ENCODE data around the gene ELK1. TPM values are rescaled to one million over a fixed set of nuclear protein-coding genes. Genes with fewer than 3 reads are reported as not detected.

ELK1 gene
- polyA plus RNA-seq, 1 donor from 2014 or later = 21.2 TPM

- no peak overlapping the region for H3K9ac ChIP-seq (ENCODE audit: low read length)
- H3K4me3 ChIP-seq (ENCODE audit: low read length) = no peak overlapping the region
- no peaks in the 10 kb centered on the region for H4K20me1 ChIP-seq (ENCODE audit: insufficient read depth)
- H3K4me2 ChIP-seq (ENCODE audit: low read length) = no peak overlapping the region
- no peak overlapping the region for H2AFZ ChIP-seq (ENCODE audit: low read depth, low read length)
- H3K9me2 ChIP-seq (ENCODE audit: insufficient read depth, low read length) = no peaks in the 10 kb centered on the region
- no peaks in the 10 kb centered on the region for H3F3A ChIP-seq (ENCODE audit: insufficient read depth, low read length, poor library complexity, severe bottlenecking)
- H3K9me3 ChIP-seq (ENCODE audit: low read length) = no peaks in the 10 kb centered on the region
- no peaks in the 10 kb centered on the region for H3K79me2 ChIP-seq (replicated peaks; ENCODE audit: insufficient read depth, low read length)
- H3K27ac ChIP-seq (ENCODE audit: low read length) = no peak overlapping the region
- TF ChIP-seq POLR2AphosphoS5 (IDR thresholded peaks at IDR 0.05) (no peak), EZH2 (IDR thresholded peaks at IDR 0.05; ENCODE audit: borderline replicate concordance, insufficient read depth, low read length, poor library complexity, severe bottlenecking) (no peak), EP300 (conservative IDR thresholded peaks at IDR 0.05; ENCODE audit: poor library complexity, severe bottlenecking) (no peak), TAF1 (IDR thresholded peaks at IDR 0.05; ENCODE audit: low read depth) (no peak), RAD21 (conservative IDR thresholded peaks at IDR 0.05) (no peak), MXI1 (conservative IDR thresholded peaks at IDR 0.05; ENCODE audit: poor library complexity, severe bottlenecking) (no peak), SMC3 (conservative IDR thresholded peaks at IDR 0.05; ENCODE audit: poor library complexity) (no peak), CTCF (IDR thresholded peaks at IDR 0.05; ENCODE audit: poor library complexity, severe bottlenecking) (no peak)
- TF ChIP-seq, protein P1, sequence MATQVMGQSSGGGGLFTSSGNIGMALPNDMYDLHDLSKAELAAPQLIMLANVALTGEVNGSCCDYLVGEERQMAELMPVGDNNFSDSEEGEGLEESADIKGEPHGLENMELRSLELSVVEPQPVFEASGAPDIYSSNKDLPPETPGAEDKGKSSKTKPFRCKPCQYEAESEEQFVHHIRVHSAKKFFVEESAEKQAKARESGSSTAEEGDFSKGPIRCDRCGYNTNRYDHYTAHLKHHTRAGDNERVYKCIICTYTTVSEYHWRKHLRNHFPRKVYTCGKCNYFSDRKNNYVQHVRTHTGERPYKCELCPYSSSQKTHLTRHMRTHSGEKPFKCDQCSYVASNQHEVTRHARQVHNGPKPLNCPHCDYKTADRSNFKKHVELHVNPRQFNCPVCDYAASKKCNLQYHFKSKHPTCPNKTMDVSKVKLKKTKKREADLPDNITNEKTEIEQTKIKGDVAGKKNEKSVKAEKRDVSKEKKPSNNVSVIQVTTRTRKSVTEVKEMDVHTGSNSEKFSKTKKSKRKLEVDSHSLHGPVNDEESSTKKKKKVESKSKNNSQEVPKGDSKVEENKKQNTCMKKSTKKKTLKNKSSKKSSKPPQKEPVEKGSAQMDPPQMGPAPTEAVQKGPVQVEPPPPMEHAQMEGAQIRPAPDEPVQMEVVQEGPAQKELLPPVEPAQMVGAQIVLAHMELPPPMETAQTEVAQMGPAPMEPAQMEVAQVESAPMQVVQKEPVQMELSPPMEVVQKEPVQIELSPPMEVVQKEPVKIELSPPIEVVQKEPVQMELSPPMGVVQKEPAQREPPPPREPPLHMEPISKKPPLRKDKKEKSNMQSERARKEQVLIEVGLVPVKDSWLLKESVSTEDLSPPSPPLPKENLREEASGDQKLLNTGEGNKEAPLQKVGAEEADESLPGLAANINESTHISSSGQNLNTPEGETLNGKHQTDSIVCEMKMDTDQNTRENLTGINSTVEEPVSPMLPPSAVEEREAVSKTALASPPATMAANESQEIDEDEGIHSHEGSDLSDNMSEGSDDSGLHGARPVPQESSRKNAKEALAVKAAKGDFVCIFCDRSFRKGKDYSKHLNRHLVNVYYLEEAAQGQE (IDR thresholded peaks at IDR 0.05; ENCODE audit: borderline replicate concordance) = no peak
- no peaks in the 10 kb centered on the region for H3K36me3 ChIP-seq (ENCODE audit: insufficient read depth, low read length)
- no peaks in the 10 kb centered on the region for H3K27me3 ChIP-seq (ENCODE audit: insufficient read depth, low read depth, low read length)
Observed at GRCh38 chrX:47638816-47639215, 11.5 kb downstream of the ELK1 start.

GRCh38 chrX:47637546-47638195, 12.7 kb downstream of the ELK1 start:
- no peaks in the 10 kb centered on the region for H3K9me3 ChIP-seq (ENCODE audit: low read length)
- no peaks in the 10 kb centered on the region for H3K79me2 ChIP-seq (replicated peaks; ENCODE audit: insufficient read depth, low read length)
- H3K9ac ChIP-seq (ENCODE audit: low read length) = no peak overlapping the region
- no peaks in the 10 kb centered on the region for H3K27me3 ChIP-seq (ENCODE audit: insufficient read depth, low read depth, low read length)
- H3K9me2 ChIP-seq (ENCODE audit: insufficient read depth, low read length) = no peaks in the 10 kb centered on the region
- no peak for TF ChIP-seq SMC3 (conservative IDR thresholded peaks at IDR 0.05; ENCODE audit: poor library complexity)
- TF ChIP-seq, protein P1 (IDR thresholded peaks at IDR 0.05; ENCODE audit: borderline replicate concordance) = no peak
- no peak for TF ChIP-seq CTCF (IDR thresholded peaks at IDR 0.05; ENCODE audit: poor library complexity, severe bottlenecking)
- TF ChIP-seq TAF1 (IDR thresholded peaks at IDR 0.05; ENCODE audit: low read depth) = no peak
- no peak for TF ChIP-seq MXI1 (conservative IDR thresholded peaks at IDR 0.05; ENCODE audit: poor library complexity, severe bottlenecking)
- H4K20me1 ChIP-seq (ENCODE audit: insufficient read depth) = no peaks in the 10 kb centered on the region
- no peak overlapping the region for H3K4me3 ChIP-seq (ENCODE audit: low read length)
- no peak overlapping the region for H3K27ac ChIP-seq (ENCODE audit: low read length)
- no peaks in the 10 kb centered on the region for H3K36me3 ChIP-seq (ENCODE audit: insufficient read depth, low read length)
- H3F3A ChIP-seq (ENCODE audit: insufficient read depth, low read length, poor library complexity, severe bottlenecking) = no peaks in the 10 kb centered on the region
- no peak overlapping the region for H2AFZ ChIP-seq (ENCODE audit: low read depth, low read length)
- no peak overlapping the region for H3K4me2 ChIP-seq (ENCODE audit: low read length)

All from neural cell (in vitro differentiated cells).